Measurements from ENCODE around the gene DLG5.

Gene DLG5

GRCh38 chr10:77810446-77811335, 115.9 kb downstream of the DLG5 start:
- H3K4me3 ChIP-seq (ENCODE audit: low read depth, low read length) = no peak overlapping the region
- no peak for DNase-seq (ENCODE audit: low read depth)
- TF ChIP-seq CTCF (conservative IDR thresholded peaks at IDR 0.05; ENCODE audit: low read depth, low read length) = no peak

GRCh38 chr10:77809336-77809735, 117.2 kb downstream of the DLG5 start:
- DNase-seq (ENCODE audit: low read depth) = no peak
- H3K4me3 ChIP-seq (ENCODE audit: low read depth, low read length) = no peak overlapping the region
- no peak for TF ChIP-seq CTCF (conservative IDR thresholded peaks at IDR 0.05; ENCODE audit: low read depth, low read length)

GRCh38 chr10:77807706-77808105, 118.8 kb downstream of the DLG5 start:
- no peak for TF ChIP-seq CTCF (conservative IDR thresholded peaks at IDR 0.05; ENCODE audit: low read depth, low read length)
- no peak overlapping the region for H3K4me3 ChIP-seq (ENCODE audit: low read depth, low read length)
- no peak for DNase-seq (ENCODE audit: low read depth)

GRCh38 chr10:77806511-77807157, 119.9 kb downstream of the DLG5 start:
- no peak for DNase-seq (ENCODE audit: low read depth)
- no peak overlapping the region for H3K4me3 ChIP-seq (ENCODE audit: low read depth, low read length)
- no peak for TF ChIP-seq CTCF (conservative IDR thresholded peaks at IDR 0.05; ENCODE audit: low read depth, low read length)

GRCh38 chr10:77805676-77806075, 120.9 kb downstream of the DLG5 start:
- no peak for DNase-seq (ENCODE audit: low read depth)
- TF ChIP-seq CTCF (conservative IDR thresholded peaks at IDR 0.05; ENCODE audit: low read depth, low read length) = no peak
- H3K4me3 ChIP-seq (ENCODE audit: low read depth, low read length) = no peak overlapping the region

GRCh38 chr10:77804371-77804770, 122.2 kb downstream of the DLG5 start:
- TF ChIP-seq CTCF (conservative IDR thresholded peaks at IDR 0.05; ENCODE audit: low read depth, low read length) = no peak
- no peak overlapping the region for H3K4me3 ChIP-seq (ENCODE audit: low read depth, low read length)
- DNase-seq (ENCODE audit: low read depth) = no peak

Data from choroid plexus epithelial cell (primary cell).